Hepatocyte (in vitro differentiated cells): ENCODE results near the gene TBC1D20.
"Not testable (repeated sequence)": the region's sequence is repeated elsewhere in the genome, so short reads cannot be mapped to it uniquely, and the experiment has no call there.

Experiments
- EZH2 ChIP-seq: fragments of 200-600 bp; sonication (generic); IDR thresholded peaks from 2 replicates; pipeline ENCODE4 v1.6.1; 2016; ENCODE audit warnings: antibody characterized with exemption, mild to moderate bottlenecking, borderline replicate concordance
- EZH2phosphoT487 ChIP-seq: fragments of 200-600 bp; sonication (generic); IDR thresholded peaks from one replicate; pipeline ENCODE4 v1.6.1; 2018; ENCODE audit warnings: antibody characterized with exemption, mild to moderate bottlenecking, low read depth, moderate library complexity; ENCODE audit not compliant: unreplicated experiment, severe bottlenecking
- TF ChIP-seq, protein P1 (sequence below): fragments of 200-600 bp; sonication (generic); IDR thresholded peaks from 2 replicates; pipeline ENCODE4 v1.5.1; 2016; ENCODE audit warnings: antibody characterized with exemption, mild to moderate bottlenecking; ENCODE audit not compliant: poor library complexity

DNA sequence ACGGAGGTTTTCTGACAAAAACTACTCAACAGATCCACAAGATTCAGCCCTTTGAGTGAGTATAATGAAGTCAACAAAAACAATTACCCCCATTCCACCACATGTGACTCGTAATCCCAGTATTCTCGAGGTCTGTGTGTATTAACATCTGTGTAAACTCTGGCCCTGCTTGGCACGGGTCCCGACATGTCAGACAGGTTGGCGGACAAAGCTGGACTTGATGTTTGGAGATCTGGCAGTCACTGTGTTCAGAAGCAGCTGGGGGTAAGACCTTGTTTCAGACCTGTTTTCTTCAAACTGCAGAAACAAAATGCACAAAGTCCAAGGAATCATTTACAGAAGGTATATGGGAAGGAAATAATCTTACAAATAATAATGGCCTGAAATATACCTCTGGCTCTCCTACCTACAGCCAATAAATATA, 46.0 kb upstream of the TBC1D20 start:
- TF ChIP-seq, protein P1, sequence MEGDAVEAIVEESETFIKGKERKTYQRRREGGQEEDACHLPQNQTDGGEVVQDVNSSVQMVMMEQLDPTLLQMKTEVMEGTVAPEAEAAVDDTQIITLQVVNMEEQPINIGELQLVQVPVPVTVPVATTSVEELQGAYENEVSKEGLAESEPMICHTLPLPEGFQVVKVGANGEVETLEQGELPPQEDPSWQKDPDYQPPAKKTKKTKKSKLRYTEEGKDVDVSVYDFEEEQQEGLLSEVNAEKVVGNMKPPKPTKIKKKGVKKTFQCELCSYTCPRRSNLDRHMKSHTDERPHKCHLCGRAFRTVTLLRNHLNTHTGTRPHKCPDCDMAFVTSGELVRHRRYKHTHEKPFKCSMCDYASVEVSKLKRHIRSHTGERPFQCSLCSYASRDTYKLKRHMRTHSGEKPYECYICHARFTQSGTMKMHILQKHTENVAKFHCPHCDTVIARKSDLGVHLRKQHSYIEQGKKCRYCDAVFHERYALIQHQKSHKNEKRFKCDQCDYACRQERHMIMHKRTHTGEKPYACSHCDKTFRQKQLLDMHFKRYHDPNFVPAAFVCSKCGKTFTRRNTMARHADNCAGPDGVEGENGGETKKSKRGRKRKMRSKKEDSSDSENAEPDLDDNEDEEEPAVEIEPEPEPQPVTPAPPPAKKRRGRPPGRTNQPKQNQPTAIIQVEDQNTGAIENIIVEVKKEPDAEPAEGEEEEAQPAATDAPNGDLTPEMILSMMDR: not testable (repeated sequence)
- TF ChIP-seq EZH2, EZH2phosphoT487: not testable (repeated sequence)
